Activated T-cell treated with anti-CD3 and anti-CD28 coated beads, Interleukin-2, amount 50 U/mL, for 4 hours (primary cell): ENCODE results near the gene METAP2. TPM values are rescaled to one million over a fixed set of nuclear protein-coding genes. Genes with fewer than 3 reads are reported as not detected.

Experiments
- total RNA-seq, 3 donors: library from RNA; stranded (reverse); gene quantifications; one replicate each; pipeline ENCODE4 v1.2.1, GENCODE V29; 2021

Gene METAP2
- total RNA-seq, 3 donors from 2014 or later, result 131 to 150 (median 147) TPM

Other genes starting within 250 kb of the METAP2 start
- gene USP44, start 77.3 kb downstream of the METAP2 start, total RNA-seq, result 1 to 10 TPM; 2.1 to 4.9 (median 2.2) TPM